ENCODE data around the gene KRTAP5-4.

- TF ChIP-seq POLR2A (IDR thresholded peaks at IDR 0.05) (no peak), CTCF (IDR thresholded peaks at IDR 0.05) (no peak)
Observed at GRCh38 chr11:1624621-1625020, 2.7 kb upstream of the KRTAP5-4 start.
